ENCODE measurements around the gene LAS1L.
"Not testable (repeated sequence)": the region's sequence is repeated elsewhere in the genome, so short reads cannot be mapped to it uniquely, and the experiment has no call there.

LAS1L gene

GRCh38 chrX:65532016-65532415 is 2.6 kb downstream of the LAS1L start:
- peak overlapping the region; percentile 72 for H3K27ac Mint-ChIP-seq
- no peak overlapping the region for H3K4me3 Mint-ChIP-seq
- H3K27me3 Mint-ChIP-seq, result no peaks in the 10 kb centered on the region
- peaks cover 24% of the 10 kb centered on the region for H3K4me1 Mint-ChIP-seq (ENCODE audit: low read depth)
- H3K36me3 Mint-ChIP-seq (ENCODE audit: low read depth), result peaks cover 30% of the 10 kb centered on the region
- H3K9me3 Mint-ChIP-seq, result no peaks in the 10 kb centered on the region

- Mint-ChIP-seq H3K4me1 (ENCODE audit: low read depth) (peaks cover 19% of the 10 kb centered on the region), H3K27ac (no peak overlapping the region), H3K4me3 (no peak overlapping the region), H3K36me3 (ENCODE audit: low read depth) (peaks cover 40% of the 10 kb centered on the region), H3K27me3 (no peaks in the 10 kb centered on the region), H3K9me3 (no peaks in the 10 kb centered on the region)
These were observed 5.8 kb downstream of the LAS1L start for GRCh38 chrX:65528705-65529340.

GRCh38 chrX:65528293-65528692 is 6.3 kb downstream of the LAS1L start:
- Mint-ChIP-seq H3K9me3 (no peaks in the 10 kb centered on the region), H3K4me3 (no peak overlapping the region), H3K27me3 (no peaks in the 10 kb centered on the region), H3K4me1 (ENCODE audit: low read depth) (peaks cover 17% of the 10 kb centered on the region), H3K36me3 (ENCODE audit: low read depth) (peaks cover 40% of the 10 kb centered on the region), H3K27ac (no peak overlapping the region)

GRCh38 chrX:65524139-65524538 is 10.4 kb downstream of the LAS1L start:
- Mint-ChIP-seq H3K4me3 (no peak overlapping the region), H3K27ac (no peak overlapping the region), H3K9me3 (no peaks in the 10 kb centered on the region), H3K27me3 (no peaks in the 10 kb centered on the region), H3K4me1 (ENCODE audit: low read depth) (no peaks in the 10 kb centered on the region), H3K36me3 (ENCODE audit: low read depth) (peaks cover 48% of the 10 kb centered on the region)

GRCh38 chrX:65522739-65523372 is 11.7 kb downstream of the LAS1L start:
- Mint-ChIP-seq H3K4me1 (ENCODE audit: low read depth) (no peaks in the 10 kb centered on the region), H3K27ac (no peak overlapping the region), H3K36me3 (ENCODE audit: low read depth) (peaks cover 47% of the 10 kb centered on the region), H3K9me3 (no peaks in the 10 kb centered on the region), H3K4me3 (no peak overlapping the region), H3K27me3 (no peaks in the 10 kb centered on the region)

- not testable (repeated sequence) for H3K4me1 Mint-ChIP-seq (ENCODE audit: low read depth); H3K27me3 Mint-ChIP-seq; H3K9me3 Mint-ChIP-seq; H3K27ac Mint-ChIP-seq; H3K4me3 Mint-ChIP-seq
- H3K36me3 Mint-ChIP-seq (ENCODE audit: low read depth), result peaks cover 38% of the 10 kb centered on the region
These were observed 15.1 kb downstream of the LAS1L start for GRCh38 chrX:65519530-65519929.

- not testable (repeated sequence) for H3K27me3 Mint-ChIP-seq; H3K4me1 Mint-ChIP-seq (ENCODE audit: low read depth); H3K4me3 Mint-ChIP-seq; H3K9me3 Mint-ChIP-seq; H3K27ac Mint-ChIP-seq
- H3K36me3 Mint-ChIP-seq (ENCODE audit: low read depth), result peaks cover 34% of the 10 kb centered on the region
These were observed 15.6 kb downstream of the LAS1L start for GRCh38 chrX:65518980-65519379.

GRCh38 chrX:65517923-65518322 is 16.7 kb downstream of the LAS1L start:
- Mint-ChIP-seq H3K4me1 (ENCODE audit: low read depth) (no peaks in the 10 kb centered on the region), H3K4me3 (no peak overlapping the region), H3K27me3 (no peaks in the 10 kb centered on the region), H3K9me3 (no peaks in the 10 kb centered on the region), H3K27ac (no peak overlapping the region), H3K36me3 (ENCODE audit: low read depth) (peaks cover 32% of the 10 kb centered on the region)

- Mint-ChIP-seq H3K9me3 (no peaks in the 10 kb centered on the region), H3K27me3 (no peaks in the 10 kb centered on the region), H3K4me1 (ENCODE audit: low read depth) (no peaks in the 10 kb centered on the region), H3K27ac (no peak overlapping the region), H3K36me3 (ENCODE audit: low read depth) (peaks cover 22% of the 10 kb centered on the region), H3K4me3 (no peak overlapping the region)
These were observed 17.8 kb downstream of the LAS1L start for GRCh38 chrX:65516756-65517155.

GRCh38 chrX:65513610-65514009 is 21.0 kb downstream of the LAS1L start:
- no peaks in the 10 kb centered on the region for H3K9me3 Mint-ChIP-seq
- H3K4me3 Mint-ChIP-seq, result no peak overlapping the region
- H3K4me1 Mint-ChIP-seq (ENCODE audit: low read depth), result no peaks in the 10 kb centered on the region
- peaks cover 17% of the 10 kb centered on the region for H3K36me3 Mint-ChIP-seq (ENCODE audit: low read depth)
- H3K27me3 Mint-ChIP-seq, result no peaks in the 10 kb centered on the region
- H3K27ac Mint-ChIP-seq, result no peak overlapping the region

GRCh38 chrX:65509400-65509799 is 25.2 kb downstream of the LAS1L start:
- H3K9me3 Mint-ChIP-seq, result no peaks in the 10 kb centered on the region
- peaks cover 23% of the 10 kb centered on the region for H3K36me3 Mint-ChIP-seq (ENCODE audit: low read depth)
- no peak overlapping the region for H3K27ac Mint-ChIP-seq
- H3K27me3 Mint-ChIP-seq, result no peaks in the 10 kb centered on the region
- H3K4me3 Mint-ChIP-seq, result no peak overlapping the region
- no peaks in the 10 kb centered on the region for H3K4me1 Mint-ChIP-seq (ENCODE audit: low read depth)

- Mint-ChIP-seq H3K27me3 (no peaks in the 10 kb centered on the region), H3K27ac (no peak overlapping the region), H3K36me3 (ENCODE audit: low read depth) (peaks cover 23% of the 10 kb centered on the region), H3K4me3 (no peak overlapping the region), H3K9me3 (no peaks in the 10 kb centered on the region), H3K4me1 (ENCODE audit: low read depth) (no peaks in the 10 kb centered on the region)
These were observed 25.7 kb downstream of the LAS1L start for GRCh38 chrX:65508851-65509250.

GRCh38 chrX:65502618-65503017 is 32.0 kb downstream of the LAS1L start:
- Mint-ChIP-seq H3K4me1 (ENCODE audit: low read depth) (no peaks in the 10 kb centered on the region), H3K27ac (no peak overlapping the region), H3K4me3 (no peak overlapping the region), H3K36me3 (ENCODE audit: low read depth) (peaks cover 5% of the 10 kb centered on the region), H3K9me3 (no peaks in the 10 kb centered on the region), H3K27me3 (no peaks in the 10 kb centered on the region)

- Mint-ChIP-seq H3K36me3 (ENCODE audit: low read depth) (no peaks in the 10 kb centered on the region), H3K4me3 (no peak overlapping the region), H3K9me3 (no peaks in the 10 kb centered on the region), H3K4me1 (ENCODE audit: low read depth) (no peaks in the 10 kb centered on the region), H3K27me3 (no peaks in the 10 kb centered on the region), H3K27ac (no peak overlapping the region)
These were observed 41.2 kb downstream of the LAS1L start for GRCh38 chrX:65493431-65493830.

- no peaks in the 10 kb centered on the region for H3K36me3 Mint-ChIP-seq (ENCODE audit: low read depth)
- H3K4me1 Mint-ChIP-seq (ENCODE audit: low read depth), result no peaks in the 10 kb centered on the region
- no peaks in the 10 kb centered on the region for H3K9me3 Mint-ChIP-seq
- H3K27ac Mint-ChIP-seq, result no peak overlapping the region
- H3K27me3 Mint-ChIP-seq, result no peaks in the 10 kb centered on the region
- H3K4me3 Mint-ChIP-seq, result no peak overlapping the region
These were observed 43.0 kb downstream of the LAS1L start for GRCh38 chrX:65491620-65492019.

GRCh38 chrX:65488495-65488894 is 46.1 kb downstream of the LAS1L start:
- H3K4me3 Mint-ChIP-seq, result no peak overlapping the region
- H3K4me1 Mint-ChIP-seq (ENCODE audit: low read depth), result no peaks in the 10 kb centered on the region
- no peaks in the 10 kb centered on the region for H3K9me3 Mint-ChIP-seq
- no peaks in the 10 kb centered on the region for H3K36me3 Mint-ChIP-seq (ENCODE audit: low read depth)
- no peaks in the 10 kb centered on the region for H3K27me3 Mint-ChIP-seq
- no peak overlapping the region for H3K27ac Mint-ChIP-seq

Measured in stimulated activated naive CD8-positive, alpha-beta T cell treated with anti-CD3 and anti-CD28 coated beads, Interleukin-15, Interleukin-2, amounts not matched to agents 100 ng/mL and 50 ng/mL, for 24 hours (primary cell).